CD4-positive, alpha-beta memory T cell (primary cell): ENCODE results near the gene GRAMD1C. TPM values are rescaled to one million over a fixed set of nuclear protein-coding genes. Genes with fewer than 3 reads are reported as not detected.

Experiments
- CTCF ChIA-PET: fragments of 350-600 bp; sonication (Branson Sonifier 250); formaldehyde crosslinking; loops from one replicate; lab custom pipeline; 2021; ENCODE audit warnings: inconsistent platforms; ENCODE audit not compliant: partially characterized antibody; lab: Charles Lee
- POLR2A ChIA-PET: fragments of 350-600 bp; sonication (Branson Sonifier 250); formaldehyde crosslinking; loops from one replicate; lab custom pipeline; 2021; ENCODE audit not compliant: partially characterized antibody; lab: Charles Lee
- DNase-seq, 5 donors: peaks; one replicate each; pipeline versions ENCODE4 v3.0.0 to v3.0.0-alpha.2; 2020 to 2022; ENCODE audit warnings: mixed read lengths in 1 of 5
- H3K27ac ChIP-seq: one replicate; pipeline ENCODE4 v1.7.0; 2013; ENCODE audit warnings: low read depth, low read length
- H3K27me3 ChIP-seq: 2 replicates; pipeline ENCODE4 v1.7.0; 2013; ENCODE audit warnings: mild to moderate bottlenecking, low read length, moderate library complexity; ENCODE audit not compliant: insufficient read depth
- H3K36me3 ChIP-seq: 2 replicates; pipeline ENCODE4 v1.7.0; 2013; ENCODE audit warnings: mild to moderate bottlenecking, low read length, moderate library complexity; ENCODE audit not compliant: insufficient read depth
- H3K4me1 ChIP-seq: 2 replicates; pipeline ENCODE4 v1.7.0; 2013; ENCODE audit warnings: mild to moderate bottlenecking, low read length, moderate library complexity; ENCODE audit not compliant: insufficient read depth
- H3K4me3 ChIP-seq, 2 donors: one replicate each; pipeline ENCODE4 v1.7.0; 2013; ENCODE audit warnings: low read length in 2 of 2, mild to moderate bottlenecking in 1 of 2
- H3K9me3 ChIP-seq, 2 donors: one replicate each; pipeline ENCODE4 v1.7.0; 2013; ENCODE audit warnings: low read length in 2 of 2, control low read depth in 1 of 2; ENCODE audit not compliant: control insufficient read depth in 1 of 2
- H3K27ac Mint-ChIP-seq, 7 donors: one replicate each; pipeline ENCODE4 v1.8.0; 2020 to 2021; ENCODE audit warnings: mixed read lengths in 7 of 7, mild to moderate bottlenecking in 6 of 7, inconsistent platforms in 3 of 7, moderate library complexity in 3 of 7
- H3K27me3 Mint-ChIP-seq, 2 donors: one replicate each; pipeline ENCODE4 v1.8.0; 2020 to 2021; ENCODE audit warnings: mixed read lengths in 2 of 2
- H3K36me3 Mint-ChIP-seq, 2 donors: one replicate each; pipeline ENCODE4 v1.8.0; 2020 to 2021; ENCODE audit warnings: mixed read lengths in 2 of 2, inconsistent platforms in 1 of 2, mild to moderate bottlenecking in 1 of 2
- H3K4me1 Mint-ChIP-seq, 4 donors: one replicate each; pipeline ENCODE4 v1.8.0; 2020 to 2021; ENCODE audit warnings: mixed read lengths in 4 of 4, mild to moderate bottlenecking in 1 of 4
- H3K4me3 Mint-ChIP-seq, 8 donors: one replicate each; pipeline ENCODE4 v1.8.0; 2020 to 2021; ENCODE audit warnings: mixed read lengths in 8 of 8, mild to moderate bottlenecking in 7 of 8, moderate library complexity in 6 of 8, inconsistent platforms in 3 of 8
- H3K9me3 Mint-ChIP-seq, 8 donors: one replicate each; pipeline ENCODE4 v1.8.0; 2020 to 2021; ENCODE audit warnings: mixed read lengths in 8 of 8, mild to moderate bottlenecking in 5 of 8, inconsistent platforms in 3 of 8, moderate library complexity in 1 of 8
- intact Hi-C: fragments of 100-400 bp; cut with micrococcal nuclease; formaldehyde crosslinking; loops from one replicate; pipeline ENCODE4 v1.15.1; 2023
- polyA plus RNA-seq, 2 donors: library from polyadenylated mRNA; unstranded; fragments of 300-500 nt; fragmentation: Illumina TruSeq; gene quantifications; one replicate each; pipeline ENCODE4 v1.2.3, GENCODE V29; 2021
- total RNA-seq, 2 experiments: library from RNA; stranded (reverse); gene quantifications; one replicate each; pipeline ENCODE4 v1.2.3, GENCODE V29; 2021

The GRAMD1C gene
- total and polyA plus RNA-seq, 4 experiments from 2014 or later = 0.45 to 2.8 (median 2.6) TPM; not detected in 1

DNA sequence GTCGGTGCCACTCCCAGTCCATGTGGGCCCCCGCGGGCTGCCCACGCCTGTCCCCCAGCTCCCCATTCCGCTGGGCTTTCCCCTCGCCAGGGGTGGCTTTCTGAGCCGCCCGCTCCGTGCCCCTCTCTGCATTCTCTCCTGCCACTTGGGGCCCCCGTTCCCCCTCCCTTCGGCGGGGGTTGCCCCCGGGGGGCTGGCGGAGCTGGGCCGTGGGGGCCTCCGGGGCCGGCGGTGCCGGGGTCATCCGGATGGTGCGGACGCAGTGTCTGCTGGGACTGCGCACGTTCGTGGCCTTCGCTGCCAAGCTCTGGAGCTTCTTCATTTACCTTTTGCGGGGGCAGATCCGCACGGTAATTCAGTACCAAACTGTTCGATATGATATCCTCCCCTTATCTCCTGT, 46.5 kb downstream of the GRAMD1C start:
- POLR2A ChIA-PET = no interaction called here
- Mint-ChIP-seq H3K27ac (no peak overlapping the region), H3K4me3 (no peak overlapping the region), H3K36me3 (no peaks in the 10 kb centered on the region), H3K9me3 (peaks cover 0 to 3% (median 0%) of the 10 kb centered on the region in 8 donors), H3K27me3 (peaks cover 0 to 2% of the 10 kb centered on the region in 2 donors), H3K4me1 (no peaks in the 10 kb centered on the region)
- no peaks in the 10 kb centered on the region for H3K36me3 ChIP-seq
- H3K4me1 ChIP-seq = no peaks in the 10 kb centered on the region
- H3K27me3 ChIP-seq = no peaks in the 10 kb centered on the region
- no peaks in the 10 kb centered on the region for H3K9me3 ChIP-seq
- CTCF ChIA-PET = no interaction called here
- H3K27ac ChIP-seq = no peak overlapping the region
- no peak for DNase-seq
- H3K4me3 ChIP-seq = no peak overlapping the region
- intact Hi-C loops = no loop called here

DNA sequence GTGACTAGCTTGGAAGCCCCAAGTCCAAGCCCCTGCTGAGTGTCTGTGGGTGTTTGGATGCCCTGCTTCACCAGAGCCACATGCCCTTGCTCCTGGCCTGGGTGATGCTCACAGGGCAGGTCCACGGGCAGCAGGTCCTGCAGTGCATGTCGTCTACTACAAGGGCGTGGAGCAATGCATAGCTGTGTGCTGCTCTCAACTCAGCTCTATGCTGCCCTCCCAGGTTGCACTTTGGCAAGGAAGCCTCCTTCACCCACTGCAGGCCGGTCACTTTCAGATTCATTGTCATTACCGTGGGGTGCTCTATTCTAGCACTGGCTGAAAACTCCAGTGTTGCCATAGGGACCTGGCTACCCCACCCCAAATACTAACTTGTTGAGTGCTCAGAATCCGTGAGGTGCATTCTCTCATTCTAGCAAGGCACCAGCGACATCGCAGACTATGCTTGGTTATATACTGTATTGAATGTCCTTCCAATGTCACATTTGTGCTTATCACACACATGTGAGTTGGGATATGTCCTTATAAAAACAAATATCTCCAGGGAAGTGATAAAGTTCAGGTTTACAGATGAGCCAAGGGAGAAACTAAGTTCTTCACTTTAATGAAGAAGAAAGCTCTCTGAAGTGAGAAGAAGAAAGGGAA, 51.8 kb downstream of the GRAMD1C start:
- CTCF ChIA-PET = interaction anchor here (0.7 kb wide), 1 partner anchor 17 kb away, joined by 3 read pairs; no protein-coding TSS in a partner anchor
- H3K27ac ChIP-seq = no peak overlapping the region
- no peaks in the 10 kb centered on the region for H3K36me3 ChIP-seq
- Mint-ChIP-seq H3K27me3 (no peaks in the 10 kb centered on the region), H3K27ac (no peak overlapping the region), H3K4me3 (no peak overlapping the region), H3K4me1 (no peaks in the 10 kb centered on the region), H3K36me3 (no peaks in the 10 kb centered on the region), H3K9me3 (no peaks in the 10 kb centered on the region)
- no peak overlapping the region for H3K4me3 ChIP-seq
- no peak for DNase-seq
- H3K9me3 ChIP-seq = no peaks in the 10 kb centered on the region
- POLR2A ChIA-PET = no interaction called here
- intact Hi-C loops = no loop called here
- H3K27me3 ChIP-seq = no peaks in the 10 kb centered on the region
- H3K4me1 ChIP-seq = no peaks in the 10 kb centered on the region

DNA sequence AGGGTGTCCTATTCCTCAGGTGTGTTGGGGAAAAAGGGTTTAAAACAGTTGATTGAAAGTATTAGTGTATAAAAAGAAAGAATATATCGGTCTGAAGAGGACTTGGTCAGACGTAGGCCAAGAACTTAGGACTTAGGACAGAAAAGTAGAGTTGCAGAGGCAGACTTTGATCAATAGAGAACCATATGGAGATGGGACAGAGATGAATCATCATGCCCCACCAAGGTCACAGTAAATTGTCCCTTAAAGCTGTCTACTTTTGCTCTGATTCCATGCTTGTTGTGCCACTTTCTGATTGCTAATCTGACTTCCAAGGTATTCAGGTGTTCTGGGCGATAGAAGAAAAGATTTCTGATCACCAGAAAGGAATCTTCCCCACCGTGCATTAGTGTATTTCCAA, 56.3 kb downstream of the GRAMD1C start:
- Histone ChIP-seq H3K4me1 (peaks cover 12% of the 10 kb centered on the region), H3K36me3 (no peaks in the 10 kb centered on the region), H3K4me3 (no peak overlapping the region), H3K27ac (no peak overlapping the region), H3K27me3 (no peaks in the 10 kb centered on the region), H3K9me3 (no peaks in the 10 kb centered on the region)
- peaks cover 7 to 9% (median 7%) of the 10 kb centered on the region in 4 donors for H3K4me1 Mint-ChIP-seq
- intact Hi-C loops = no loop called here
- no peak overlapping the region for H3K27ac Mint-ChIP-seq
- H3K9me3 Mint-ChIP-seq = no peaks in the 10 kb centered on the region
- H3K4me3 Mint-ChIP-seq = no peak overlapping the region
- no peak for DNase-seq
- H3K27me3 Mint-ChIP-seq = no peaks in the 10 kb centered on the region
- POLR2A ChIA-PET = no interaction called here
- CTCF ChIA-PET = interaction anchor here (1.4 to 2.4 kb wide), 2 partner anchors 12 to 14 kb away, joined by 3 to 7 read pairs; no protein-coding TSS in a partner anchor
- no peaks in the 10 kb centered on the region for H3K36me3 Mint-ChIP-seq

DNA sequence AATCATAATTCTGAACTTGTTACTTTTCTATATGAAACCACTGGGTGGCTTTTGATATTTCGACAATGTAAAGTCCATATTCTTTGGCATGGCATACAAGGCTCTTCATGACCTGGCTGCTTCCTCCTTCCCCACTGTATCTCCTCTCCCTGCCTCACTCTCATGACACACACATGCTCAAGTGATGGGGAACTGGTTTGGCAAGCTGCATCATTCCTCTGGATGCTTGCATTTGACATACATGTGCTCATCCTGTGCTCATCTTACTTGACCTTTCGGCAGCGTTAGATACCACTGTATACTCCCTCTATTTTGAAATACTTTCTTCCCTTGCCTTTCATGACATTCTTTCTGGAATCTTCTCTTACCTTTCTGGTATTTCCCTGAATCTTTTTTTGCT, 57.4 kb downstream of the GRAMD1C start:
- Histone ChIP-seq H3K4me1 (peaks cover 12% of the 10 kb centered on the region), H3K27me3 (no peaks in the 10 kb centered on the region), H3K9me3 (no peaks in the 10 kb centered on the region), H3K36me3 (no peaks in the 10 kb centered on the region), H3K4me3 (no peak overlapping the region), H3K27ac (no peak overlapping the region)
- Mint-ChIP-seq H3K4me1 (peaks cover 7 to 9% (median 7%) of the 10 kb centered on the region in 4 donors), H3K27me3 (no peaks in the 10 kb centered on the region), H3K9me3 (no peaks in the 10 kb centered on the region), H3K27ac (no peak overlapping the region), H3K4me3 (no peak overlapping the region), H3K36me3 (no peaks in the 10 kb centered on the region)
- ChIA-PET POLR2A (no interaction called here), CTCF (interaction anchor here (0.6 to 2.4 kb wide), 3 partner anchors 10 to 18 kb away, joined by 3 to 7 read pairs (median 3); no protein-coding TSS in a partner anchor)
- DNase-seq = no peak
- intact Hi-C loops = no loop called here

DNA sequence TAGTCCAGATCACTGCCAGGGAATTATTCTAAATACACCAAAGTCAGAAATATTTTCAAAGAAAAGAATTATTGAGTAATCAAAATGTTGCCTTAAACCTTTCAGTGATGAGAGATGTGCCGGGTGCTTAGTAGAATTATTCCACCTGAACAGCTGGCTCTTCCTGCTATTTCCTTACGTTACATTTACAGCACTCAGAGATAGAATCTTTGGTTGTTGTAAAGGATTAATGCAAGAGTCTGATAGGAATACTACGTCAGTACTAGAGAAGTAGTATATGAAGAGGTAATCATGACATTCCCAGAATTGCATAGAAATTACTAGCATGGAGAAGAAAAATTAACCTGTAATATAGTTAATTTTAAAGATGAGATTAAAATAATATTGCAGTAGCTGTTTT, 58.3 kb downstream of the GRAMD1C start:
- ChIA-PET CTCF (interaction anchor here (1.6 to 2.4 kb wide), 2 partner anchors 10 to 16 kb away, joined by 4 to 7 read pairs; no protein-coding TSS in a partner anchor), POLR2A (interaction anchor here (1.0 kb wide), 1 partner anchor 10 kb away, joined by 4 read pairs; no protein-coding TSS in a partner anchor)
- Mint-ChIP-seq H3K4me3 (no peak overlapping the region), H3K9me3 (no peaks in the 10 kb centered on the region), H3K27ac (no peak overlapping the region), H3K4me1 (peaks cover 7 to 9% (median 7%) of the 10 kb centered on the region in 4 donors), H3K36me3 (no peaks in the 10 kb centered on the region), H3K27me3 (peaks cover 0 to 2% of the 10 kb centered on the region in 2 donors)
- intact Hi-C loops = no loop called here
- Histone ChIP-seq H3K36me3 (no peaks in the 10 kb centered on the region), H3K9me3 (no peaks in the 10 kb centered on the region), H3K27ac (no peak overlapping the region), H3K4me1 (peaks cover 12% of the 10 kb centered on the region), H3K4me3 (no peak overlapping the region), H3K27me3 (no peaks in the 10 kb centered on the region)
- no peak for DNase-seq

DNA sequence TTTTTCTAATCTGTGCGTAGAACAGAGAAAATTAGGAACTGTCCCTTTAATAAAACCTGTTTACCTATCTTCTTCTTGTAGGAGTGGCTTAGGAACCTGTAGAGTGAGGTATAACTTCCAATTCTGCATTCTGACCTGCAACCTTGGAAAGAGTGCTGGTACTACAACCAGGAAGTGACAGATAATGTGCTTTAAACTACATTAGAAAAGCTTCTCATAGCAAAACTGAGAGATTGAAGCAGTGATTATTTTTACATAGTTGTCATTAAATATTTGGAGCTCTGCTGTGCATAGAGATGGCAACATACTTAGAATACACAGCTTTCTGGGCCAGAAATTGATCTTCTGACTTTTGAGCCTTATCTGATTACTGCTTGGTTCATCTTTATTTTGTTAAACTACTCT, 58.8 kb downstream of the GRAMD1C start:
- Histone ChIP-seq H3K36me3 (no peaks in the 10 kb centered on the region), H3K4me3 (no peak overlapping the region), H3K27ac (no peak overlapping the region), H3K4me1 (peaks cover 12% of the 10 kb centered on the region), H3K9me3 (no peaks in the 10 kb centered on the region), H3K27me3 (no peaks in the 10 kb centered on the region)
- no peaks in the 10 kb centered on the region for H3K36me3 Mint-ChIP-seq
- H3K27ac Mint-ChIP-seq = peak overlapping the region in 3 of 7 donors; percentile 41 to 69 (median 57)
- H3K9me3 Mint-ChIP-seq = no peaks in the 10 kb centered on the region
- POLR2A ChIA-PET = interaction anchor here (1.0 kb wide), 1 partner anchor 10 kb away, joined by 4 read pairs; no protein-coding TSS in a partner anchor
- peaks cover 0 to 2% of the 10 kb centered on the region in 2 donors for H3K27me3 Mint-ChIP-seq
- peak in 2 of 5 donors; percentile 1 to 6 for DNase-seq
- H3K4me3 Mint-ChIP-seq = peak overlapping the region; percentile 4 to 69 (median 46)
- CTCF ChIA-PET = interaction anchor here (1.6 to 2.4 kb wide), 2 partner anchors 9 to 16 kb away, joined by 4 to 7 read pairs; no protein-coding TSS in a partner anchor
- intact Hi-C loops = no loop called here
- peaks cover 7 to 9% (median 7%) of the 10 kb centered on the region in 4 donors for H3K4me1 Mint-ChIP-seq

DNA sequence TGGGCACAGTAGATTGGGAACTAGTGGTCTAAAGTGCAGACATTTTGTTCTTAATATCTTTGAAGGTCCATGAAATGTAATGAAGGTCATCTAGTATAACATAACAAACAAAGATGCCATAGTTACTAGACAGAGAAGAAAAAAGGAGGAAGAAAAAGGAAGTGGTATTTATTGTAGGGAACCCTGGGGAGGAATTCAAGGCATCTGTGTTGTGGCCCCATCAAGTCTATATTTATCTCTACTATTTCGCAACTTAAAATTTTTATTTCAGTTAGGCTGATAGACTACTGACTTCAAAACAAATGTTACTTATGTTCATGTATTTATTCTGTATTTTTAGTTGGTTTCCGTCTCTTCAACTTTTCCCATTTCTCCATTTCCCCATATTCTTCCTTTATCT, 60.3 kb downstream of the GRAMD1C start:
- no peak overlapping the region for H3K27ac ChIP-seq
- no peaks in the 10 kb centered on the region for H3K9me3 ChIP-seq
- Mint-ChIP-seq H3K27me3 (peaks cover 2 to 4% of the 10 kb centered on the region in 2 donors), H3K27ac (no peak overlapping the region), H3K4me1 (peaks cover 7 to 9% (median 7%) of the 10 kb centered on the region in 4 donors), H3K4me3 (no peak overlapping the region), H3K9me3 (no peaks in the 10 kb centered on the region), H3K36me3 (no peaks in the 10 kb centered on the region)
- no peak for DNase-seq
- peaks cover 12% of the 10 kb centered on the region for H3K4me1 ChIP-seq
- intact Hi-C loops = no loop called here
- no peaks in the 10 kb centered on the region for H3K36me3 ChIP-seq
- POLR2A ChIA-PET = no interaction called here
- no peaks in the 10 kb centered on the region for H3K27me3 ChIP-seq
- H3K4me3 ChIP-seq = no peak overlapping the region
- CTCF ChIA-PET = no interaction called here
